Neural cell (in vitro differentiated cells): Measurements from ENCODE around the gene PRDX6. TPM values are rescaled to one million over a fixed set of nuclear protein-coding genes. Genes with fewer than 3 reads are reported as not detected.

Experiments used
- H2AFZ ChIP-seq: fragments of 200-600, 300-800 bp; sonication (generic), shearing (Covaris generic); 2 replicates; pipeline ENCODE4 v1.6.0; 2014; ENCODE audit warnings: low read depth, mild to moderate bottlenecking, antibody characterized with exemption, low read length, moderate library complexity
- H3F3A ChIP-seq: fragments of 200-600 bp; shearing (Covaris generic); 2 replicates; pipeline ENCODE4 v1.6.1; 2016; ENCODE audit warnings: mild to moderate bottlenecking, moderate library complexity, mixed read lengths, antibody characterized with exemption, low read length; ENCODE audit not compliant: insufficient read depth, poor library complexity, severe bottlenecking
- H3K27ac ChIP-seq: fragments of 200-600, 300-800 bp; sonication (generic), shearing (Covaris generic); 2 replicates; pipeline ENCODE4 v1.5.1; 2014; ENCODE audit warnings: mild to moderate bottlenecking, low read length, moderate library complexity
- H3K27me3 ChIP-seq: fragments of 300-800, 200-600 bp; sonication (generic), shearing (Covaris generic); 2 replicates; pipeline ENCODE4 v1.6.0; 2014; ENCODE audit warnings: mild to moderate bottlenecking, low read depth, low read length, moderate library complexity; ENCODE audit not compliant: insufficient read depth
- H3K36me3 ChIP-seq: fragments of 300-800, 200-600 bp; sonication (generic), shearing (Covaris generic); 2 replicates; pipeline ENCODE4 v1.5.1; 2014; ENCODE audit warnings: mild to moderate bottlenecking, antibody characterized with exemption, low read length, moderate library complexity; ENCODE audit not compliant: insufficient read depth
- H3K4me2 ChIP-seq: fragments of 300-800, 200-600 bp; sonication (generic), shearing (Covaris generic); 2 replicates; pipeline ENCODE4 v1.6.0; 2014; ENCODE audit warnings: mild to moderate bottlenecking, low read length
- H3K4me3 ChIP-seq: fragments of 300-800, 200-600 bp; sonication (generic), shearing (Covaris generic); 2 replicates; pipeline ENCODE4 v1.5.1; 2014; ENCODE audit warnings: mild to moderate bottlenecking, low read length, moderate library complexity
- H3K79me2 ChIP-seq: fragments of 200-600 bp; shearing (Covaris generic); replicated peaks from 2 replicates; pipeline ENCODE4 v1.6.0; 2014; ENCODE audit warnings: mild to moderate bottlenecking, low read length, moderate library complexity; ENCODE audit not compliant: insufficient read depth
- H3K9ac ChIP-seq: fragments of 300-800, 200-600 bp; sonication (generic), shearing (Covaris generic); 2 replicates; pipeline ENCODE4 v1.6.1; 2016; ENCODE audit warnings: mild to moderate bottlenecking, low read length, mixed read lengths
- H3K9me2 ChIP-seq: fragments of 200-600 bp; shearing (Covaris generic); 2 replicates; pipeline ENCODE4 v1.6.1; 2016; ENCODE audit warnings: mild to moderate bottlenecking, low read length, mixed read lengths; ENCODE audit not compliant: insufficient read depth
- H3K9me3 ChIP-seq: fragments of 200-600, 300-800 bp; sonication (generic), shearing (Covaris generic); 2 replicates; pipeline ENCODE4 v1.6.1; 2016; ENCODE audit warnings: mild to moderate bottlenecking, mixed run types, low read length, moderate library complexity, mixed read lengths
- H4K20me1 ChIP-seq: fragments of 200-600 bp; shearing (Covaris generic); 2 replicates; pipeline ENCODE4 v1.6.1; 2016; ENCODE audit warnings: mild to moderate bottlenecking, mixed run types; ENCODE audit not compliant: insufficient read depth
- EP300 ChIP-seq: fragments of 450-650 bp; conservative IDR thresholded peaks from 2 replicates; pipeline ENCODE4 v1.6.1; 2014; ENCODE audit warnings: antibody characterized with exemption, mild to moderate bottlenecking, moderate library complexity; ENCODE audit not compliant: poor library complexity, severe bottlenecking
- EZH2 ChIP-seq: fragments of 200-600, 300-800 bp; shearing (Covaris generic), sonication (generic); IDR thresholded peaks from 2 replicates; pipeline ENCODE4 v1.6.1; 2014; ENCODE audit warnings: antibody characterized with exemption, low read length, borderline replicate concordance, mild to moderate bottlenecking; ENCODE audit not compliant: insufficient read depth, poor library complexity, severe bottlenecking
- MXI1 ChIP-seq: fragments of 450-650 bp; conservative IDR thresholded peaks from 2 replicates; pipeline ENCODE4 v1.6.1; 2014; ENCODE audit warnings: antibody characterized with exemption, mild to moderate bottlenecking; ENCODE audit not compliant: poor library complexity, severe bottlenecking
- POLR2AphosphoS5 ChIP-seq: IDR thresholded peaks from 2 replicates; pipeline ENCODE4 v1.6.1; 2012
- RAD21 ChIP-seq: fragments of 450-650 bp; conservative IDR thresholded peaks from 2 replicates; pipeline ENCODE4 v1.6.1; 2014; ENCODE audit warnings: antibody characterized with exemption, mild to moderate bottlenecking, moderate library complexity
- SMC3 ChIP-seq: fragments of 450-650 bp; conservative IDR thresholded peaks from 2 replicates; pipeline ENCODE4 v1.6.1; 2014; ENCODE audit warnings: antibody characterized with exemption, mild to moderate bottlenecking, moderate library complexity; ENCODE audit not compliant: poor library complexity
- TAF1 ChIP-seq: IDR thresholded peaks from 2 replicates; pipeline ENCODE4 v1.6.1; 2012; ENCODE audit warnings: low read depth
- polyA plus RNA-seq: library from polyadenylated mRNA; depleted of rRNA; stranded (reverse); fragments of >200 nt; gene quantifications from 2 replicates; pipeline ENCODE4 v1.2.3, GENCODE V29; 2014
- TF ChIP-seq, protein P1 (sequence below): IDR thresholded peaks from 2 replicates; pipeline ENCODE4 v1.6.1; 2012; ENCODE audit warnings: borderline replicate concordance
- TF ChIP-seq, protein P2 (sequence below): fragments of 450-650 bp; IDR thresholded peaks from 2 replicates; pipeline ENCODE4 v1.5.1; 2014; ENCODE audit warnings: antibody characterized with exemption, mild to moderate bottlenecking, moderate library complexity; ENCODE audit not compliant: poor library complexity, severe bottlenecking

PRDX6 gene
- polyA plus RNA-seq, 1 donor from 2014 or later: 118 TPM

DNA sequence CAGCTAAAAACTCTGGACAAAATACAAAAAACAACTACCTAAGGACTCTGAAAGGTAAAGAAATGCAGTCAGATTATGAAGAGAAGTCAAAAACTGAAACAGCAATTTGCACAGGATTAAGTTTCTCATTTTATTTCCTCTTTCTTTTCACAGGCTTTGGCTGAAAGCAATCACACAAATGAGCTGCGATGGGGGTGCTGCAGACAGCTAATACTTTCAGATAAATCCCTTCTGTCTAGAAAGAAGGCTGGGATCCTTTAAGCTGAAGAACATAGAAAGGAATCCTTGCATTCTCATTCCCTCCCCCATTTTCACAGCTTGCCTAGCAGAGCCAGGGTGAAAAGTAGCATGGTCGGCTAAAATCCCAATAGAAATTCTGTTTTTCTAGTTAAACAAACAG, 32.0 kb upstream of the PRDX6 start:
- no peak overlapping the region for H3K9ac ChIP-seq
- no peaks in the 10 kb centered on the region for H4K20me1 ChIP-seq
- no peaks in the 10 kb centered on the region for H3K27me3 ChIP-seq
- H3K4me3 ChIP-seq: no peak overlapping the region
- no peaks in the 10 kb centered on the region for H3K36me3 ChIP-seq
- no peaks in the 10 kb centered on the region for H3K9me2 ChIP-seq
- no peak overlapping the region for H3K27ac ChIP-seq
- no peak overlapping the region for H2AFZ ChIP-seq
- H3K4me2 ChIP-seq: no peak overlapping the region
- H3F3A ChIP-seq: no peaks in the 10 kb centered on the region
- H3K9me3 ChIP-seq: no peaks in the 10 kb centered on the region
- no peak for TF ChIP-seq SMC3
- no peak for TF ChIP-seq MXI1
- H3K79me2 ChIP-seq: no peaks in the 10 kb centered on the region

DNA sequence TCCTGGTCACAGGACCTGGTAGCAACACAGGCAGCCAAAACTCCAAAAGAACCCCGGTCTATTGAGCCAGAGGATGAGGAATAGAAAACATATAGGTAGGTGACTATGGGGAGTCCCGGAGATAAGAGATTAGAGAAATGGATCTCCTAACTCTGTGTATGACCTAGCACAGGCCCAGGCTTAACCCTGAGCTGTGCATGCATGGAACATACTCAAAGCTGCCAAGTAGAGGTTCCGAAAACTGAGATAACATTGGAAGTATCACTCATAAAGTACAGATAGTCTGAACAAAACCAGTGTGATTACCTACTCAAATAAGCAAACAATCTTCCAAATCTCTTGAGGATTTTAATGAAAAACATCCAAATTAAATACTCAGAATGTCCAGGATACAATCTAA, 31.5 kb upstream of the PRDX6 start:
- Histone ChIP-seq H3K27ac (no peak overlapping the region), H4K20me1 (no peaks in the 10 kb centered on the region), H3K9me2 (no peaks in the 10 kb centered on the region), H2AFZ (no peak overlapping the region), H3K9ac (no peak overlapping the region), H3K27me3 (no peaks in the 10 kb centered on the region), H3F3A (no peaks in the 10 kb centered on the region), H3K4me2 (no peak overlapping the region), H3K9me3 (no peaks in the 10 kb centered on the region), H3K36me3 (no peaks in the 10 kb centered on the region), H3K4me3 (no peak overlapping the region), H3K79me2 (no peaks in the 10 kb centered on the region)
- no peak for TF ChIP-seq RAD21
- TF ChIP-seq EZH2: no peak
- TF ChIP-seq, protein P1, sequence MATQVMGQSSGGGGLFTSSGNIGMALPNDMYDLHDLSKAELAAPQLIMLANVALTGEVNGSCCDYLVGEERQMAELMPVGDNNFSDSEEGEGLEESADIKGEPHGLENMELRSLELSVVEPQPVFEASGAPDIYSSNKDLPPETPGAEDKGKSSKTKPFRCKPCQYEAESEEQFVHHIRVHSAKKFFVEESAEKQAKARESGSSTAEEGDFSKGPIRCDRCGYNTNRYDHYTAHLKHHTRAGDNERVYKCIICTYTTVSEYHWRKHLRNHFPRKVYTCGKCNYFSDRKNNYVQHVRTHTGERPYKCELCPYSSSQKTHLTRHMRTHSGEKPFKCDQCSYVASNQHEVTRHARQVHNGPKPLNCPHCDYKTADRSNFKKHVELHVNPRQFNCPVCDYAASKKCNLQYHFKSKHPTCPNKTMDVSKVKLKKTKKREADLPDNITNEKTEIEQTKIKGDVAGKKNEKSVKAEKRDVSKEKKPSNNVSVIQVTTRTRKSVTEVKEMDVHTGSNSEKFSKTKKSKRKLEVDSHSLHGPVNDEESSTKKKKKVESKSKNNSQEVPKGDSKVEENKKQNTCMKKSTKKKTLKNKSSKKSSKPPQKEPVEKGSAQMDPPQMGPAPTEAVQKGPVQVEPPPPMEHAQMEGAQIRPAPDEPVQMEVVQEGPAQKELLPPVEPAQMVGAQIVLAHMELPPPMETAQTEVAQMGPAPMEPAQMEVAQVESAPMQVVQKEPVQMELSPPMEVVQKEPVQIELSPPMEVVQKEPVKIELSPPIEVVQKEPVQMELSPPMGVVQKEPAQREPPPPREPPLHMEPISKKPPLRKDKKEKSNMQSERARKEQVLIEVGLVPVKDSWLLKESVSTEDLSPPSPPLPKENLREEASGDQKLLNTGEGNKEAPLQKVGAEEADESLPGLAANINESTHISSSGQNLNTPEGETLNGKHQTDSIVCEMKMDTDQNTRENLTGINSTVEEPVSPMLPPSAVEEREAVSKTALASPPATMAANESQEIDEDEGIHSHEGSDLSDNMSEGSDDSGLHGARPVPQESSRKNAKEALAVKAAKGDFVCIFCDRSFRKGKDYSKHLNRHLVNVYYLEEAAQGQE: no peak
- no peak for TF ChIP-seq POLR2AphosphoS5
- TF ChIP-seq, protein P2, sequence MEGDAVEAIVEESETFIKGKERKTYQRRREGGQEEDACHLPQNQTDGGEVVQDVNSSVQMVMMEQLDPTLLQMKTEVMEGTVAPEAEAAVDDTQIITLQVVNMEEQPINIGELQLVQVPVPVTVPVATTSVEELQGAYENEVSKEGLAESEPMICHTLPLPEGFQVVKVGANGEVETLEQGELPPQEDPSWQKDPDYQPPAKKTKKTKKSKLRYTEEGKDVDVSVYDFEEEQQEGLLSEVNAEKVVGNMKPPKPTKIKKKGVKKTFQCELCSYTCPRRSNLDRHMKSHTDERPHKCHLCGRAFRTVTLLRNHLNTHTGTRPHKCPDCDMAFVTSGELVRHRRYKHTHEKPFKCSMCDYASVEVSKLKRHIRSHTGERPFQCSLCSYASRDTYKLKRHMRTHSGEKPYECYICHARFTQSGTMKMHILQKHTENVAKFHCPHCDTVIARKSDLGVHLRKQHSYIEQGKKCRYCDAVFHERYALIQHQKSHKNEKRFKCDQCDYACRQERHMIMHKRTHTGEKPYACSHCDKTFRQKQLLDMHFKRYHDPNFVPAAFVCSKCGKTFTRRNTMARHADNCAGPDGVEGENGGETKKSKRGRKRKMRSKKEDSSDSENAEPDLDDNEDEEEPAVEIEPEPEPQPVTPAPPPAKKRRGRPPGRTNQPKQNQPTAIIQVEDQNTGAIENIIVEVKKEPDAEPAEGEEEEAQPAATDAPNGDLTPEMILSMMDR: no peak
- no peak for TF ChIP-seq TAF1
- TF ChIP-seq SMC3: no peak
- no peak for TF ChIP-seq EP300
- no peak for TF ChIP-seq MXI1

DNA sequence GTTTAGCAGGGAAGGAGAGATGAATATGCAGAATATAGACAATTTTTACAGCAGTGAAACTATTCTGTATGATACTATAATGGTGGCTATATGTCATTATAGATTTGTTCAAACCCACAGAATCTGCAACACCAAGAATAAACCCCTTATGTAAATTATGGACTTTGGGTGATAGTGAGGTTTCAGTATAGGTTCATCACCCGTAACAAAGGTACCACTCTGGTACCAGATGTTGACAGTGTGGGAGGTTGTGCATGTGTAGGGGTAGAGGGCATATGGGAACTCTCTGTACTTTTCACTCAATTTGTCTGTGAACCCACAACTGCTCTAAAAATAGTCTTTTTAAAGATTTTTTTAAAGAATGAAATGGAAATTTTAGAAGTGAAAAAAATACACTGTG, 29.9 kb upstream of the PRDX6 start:
- Histone ChIP-seq H3K4me2 (no peak overlapping the region), H3K9me3 (no peaks in the 10 kb centered on the region), H3K27ac (no peak overlapping the region), H3K27me3 (no peaks in the 10 kb centered on the region), H3K36me3 (no peaks in the 10 kb centered on the region), H3K4me3 (no peak overlapping the region), H3F3A (no peaks in the 10 kb centered on the region), H3K9ac (no peak overlapping the region), H3K79me2 (no peaks in the 10 kb centered on the region), H4K20me1 (no peaks in the 10 kb centered on the region), H2AFZ (no peak overlapping the region), H3K9me2 (no peaks in the 10 kb centered on the region)
- TF ChIP-seq SMC3 (no peak), EP300 (no peak), TAF1 (no peak)
- TF ChIP-seq, protein P2: no peak
